ENCODE results near the gene MRPL10. TPM values are rescaled to one million over a fixed set of nuclear protein-coding genes. Genes with fewer than 3 reads are reported as not detected.

The MRPL10 gene
- total RNA-seq, 1 experiment from 2014 or later, result 159 TPM

GRCh38 chr17:47801906-47802305, 29.4 kb downstream of the MRPL10 start:
- Histone ChIP-seq H3K36me3 (ENCODE audit: control insufficient read depth, insufficient read depth, low read length) (no peaks in the 10 kb centered on the region), H3K4me1 (no peaks in the 10 kb centered on the region), H3K27me3 (replicated peaks; ENCODE audit: control insufficient read depth, insufficient read depth, low read length) (no peaks in the 10 kb centered on the region), H3K4me3 (ENCODE audit: low read depth, low read length) (no peak overlapping the region), H3K9me3 (no peaks in the 10 kb centered on the region)
- no peak for TF ChIP-seq CTCF (IDR thresholded peaks at IDR 0.05; ENCODE audit: insufficient read depth in 1 of 2, low read depth in 1 of 2, low read length in 1 of 2, severe bottlenecking in 1 of 2, unreplicated experiment in 1 of 2)
- H3K27me3 Mint-ChIP-seq (ENCODE audit: insufficient read depth, unreplicated experiment), result peaks cover 3% of the 10 kb centered on the region
- peak in 1 of 2 experiments; percentile 34 for DNase-seq
- no peaks in the 10 kb centered on the region for H3K9me3 Mint-ChIP-seq (ENCODE audit: unreplicated experiment)
- H3K36me3 Mint-ChIP-seq (ENCODE audit: insufficient read depth, unreplicated experiment), result peaks cover 7% of the 10 kb centered on the region
- no peaks in the 10 kb centered on the region for H3K4me1 Mint-ChIP-seq (ENCODE audit: low read depth, unreplicated experiment)
- no peak overlapping the region for H3K27ac Mint-ChIP-seq (ENCODE audit: unreplicated experiment)
- BruUV-seq (replicated peaks), result no TSS peak
- H3K4me3 Mint-ChIP-seq (ENCODE audit: unreplicated experiment), result no peak overlapping the region
- CTCF ChIA-PET, result interaction anchor here (0.6 to 2.6 kb wide), 13 partner anchors 8 to 138 kb away, joined by 3 to 19 read pairs (median 4); partner anchors contain the start of genes OSBPL7 and TBX21
- POLR2A ChIA-PET, result no interaction called here
- intact Hi-C loops (cut with micrococcal nuclease; ENCODE audit: unreplicated experiment), result loop anchor here (1.0 to 5.0 kb wide), 5 partner anchors 26 to 140 kb away; partner anchors contain the start of genes TBKBP1 and TBX21

- Histone ChIP-seq H3K36me3 (ENCODE audit: control insufficient read depth, insufficient read depth, low read length) (no peaks in the 10 kb centered on the region), H3K4me1 (no peaks in the 10 kb centered on the region), H3K9me3 (no peaks in the 10 kb centered on the region), H3K27me3 (replicated peaks; ENCODE audit: control insufficient read depth, insufficient read depth, low read length) (no peaks in the 10 kb centered on the region), H3K4me3 (ENCODE audit: low read depth, low read length) (no peak overlapping the region)
- Mint-ChIP-seq H3K9me3 (ENCODE audit: unreplicated experiment) (no peaks in the 10 kb centered on the region), H3K27me3 (ENCODE audit: insufficient read depth, unreplicated experiment) (peaks cover 3% of the 10 kb centered on the region), H3K36me3 (ENCODE audit: insufficient read depth, unreplicated experiment) (peaks cover 3% of the 10 kb centered on the region), H3K4me3 (ENCODE audit: unreplicated experiment) (no peak overlapping the region), H3K4me1 (ENCODE audit: low read depth, unreplicated experiment) (no peaks in the 10 kb centered on the region), H3K27ac (ENCODE audit: unreplicated experiment) (no peak overlapping the region)
- no TSS peak for BruUV-seq (replicated peaks)
- intact Hi-C loops (cut with micrococcal nuclease; ENCODE audit: unreplicated experiment), result loop anchor here (5.0 kb wide), 1 partner anchor 139 kb away; no protein-coding TSS in a partner anchor
- ChIA-PET POLR2A (no interaction called here), CTCF (interaction anchor here (0.6 to 2.6 kb wide), 9 partner anchors 9 to 154 kb away, joined by 3 to 19 read pairs (median 4); partner anchors contain the start of gene TBX21)
- DNase-seq, result peak in 1 of 2 experiments; percentile 37
- no peak for TF ChIP-seq CTCF (IDR thresholded peaks at IDR 0.05; ENCODE audit: insufficient read depth in 1 of 2, low read depth in 1 of 2, low read length in 1 of 2, severe bottlenecking in 1 of 2, unreplicated experiment in 1 of 2)
Observed at GRCh38 chr17:47801176-47801765, 30.1 kb downstream of the MRPL10 start.

- H3K9me3 Mint-ChIP-seq (ENCODE audit: unreplicated experiment), result no peaks in the 10 kb centered on the region
- TF ChIP-seq CTCF (IDR thresholded peaks at IDR 0.05; ENCODE audit: insufficient read depth in 1 of 2, low read depth in 1 of 2, low read length in 1 of 2, severe bottlenecking in 1 of 2, unreplicated experiment in 1 of 2), result no peak
- intact Hi-C loops (cut with micrococcal nuclease; ENCODE audit: unreplicated experiment), result loop anchor here (5.0 kb wide), 1 partner anchor 138 kb away; no protein-coding TSS in a partner anchor
- POLR2A ChIA-PET, result no interaction called here
- H3K4me3 ChIP-seq (ENCODE audit: low read depth, low read length), result no peak overlapping the region
- peaks cover 3% of the 10 kb centered on the region for H3K27me3 Mint-ChIP-seq (ENCODE audit: insufficient read depth, unreplicated experiment)
- no peaks in the 10 kb centered on the region for H3K4me1 ChIP-seq
- H3K27ac Mint-ChIP-seq (ENCODE audit: unreplicated experiment), result no peak overlapping the region
- H3K4me3 Mint-ChIP-seq (ENCODE audit: unreplicated experiment), result no peak overlapping the region
- no peaks in the 10 kb centered on the region for H3K4me1 Mint-ChIP-seq (ENCODE audit: low read depth, unreplicated experiment)
- CTCF ChIA-PET, result interaction anchor here (0.7 to 1.5 kb wide), 5 partner anchors 9 to 137 kb away, joined by 3 to 9 read pairs (median 4); no protein-coding TSS in a partner anchor
- no peaks in the 10 kb centered on the region for H3K9me3 ChIP-seq
- H3K36me3 ChIP-seq (ENCODE audit: control insufficient read depth, insufficient read depth, low read length), result no peaks in the 10 kb centered on the region
- no TSS peak for BruUV-seq (replicated peaks)
- H3K36me3 Mint-ChIP-seq (ENCODE audit: insufficient read depth, unreplicated experiment), result no peaks in the 10 kb centered on the region
- peak in 1 of 2 experiments; percentile 40 for DNase-seq
- H3K27me3 ChIP-seq (replicated peaks; ENCODE audit: control insufficient read depth, insufficient read depth, low read length), result no peaks in the 10 kb centered on the region
Observed at GRCh38 chr17:47800686-47801085, 30.7 kb downstream of the MRPL10 start.
